Endothelial cell of umbilical vein (primary cell): ENCODE results near the gene RNASE9. TPM values are rescaled to one million over a fixed set of nuclear protein-coding genes. Genes with fewer than 3 reads are reported as not detected.

Experiments used
- BruUV-seq: library from RNA; stranded (reverse); fragments of 400-500 nt; replicated peaks from 2 replicates; lab custom pipeline; 2021; lab: Mats Ljungman, UMichigan
- CTCF ChIA-PET: fragments of 300-600, 350-600 bp; sonication (Branson Sonifier 250); formaldehyde crosslinking; loops from one replicate; lab custom pipeline; 2021; ENCODE audit warnings: antibody characterized with exemption, inconsistent platforms; lab: Charles Lee
- POLR2A ChIA-PET: fragments of 300-600, 350-600 bp; sonication (Branson Sonifier 250); formaldehyde crosslinking; loops from one replicate; lab custom pipeline; 2021; ENCODE audit warnings: antibody characterized with exemption, inconsistent platforms; lab: Charles Lee
- DNase-seq: peaks from one replicate; pipeline ENCODE4 v3.0.0-alpha.2; 2011; ENCODE audit warnings: low read depth, low spot score
- FAIRE-seq: peaks from 2 replicates; lab custom pipeline; 2011; peaks lifted over from hg19 to GRCh38; lab: Jason Lieb, UNC
- H2AFZ ChIP-seq: 2 replicates; pipeline ENCODE4 v1.6.0; 2012; ENCODE audit warnings: low read depth, low read length, control low read depth, inconsistent platforms
- H3K27ac ChIP-seq: 2 replicates; pipeline ENCODE4 v1.5.1; 2011; ENCODE audit warnings: low read depth, mild to moderate bottlenecking, control low read depth, low read length, moderate library complexity; ENCODE audit not compliant: insufficient read depth
- H3K27me3 ChIP-seq, 2 experiments: 2 replicates each; pipeline versions ENCODE4 v1.6.0 to v1.6.1; 2011; ENCODE audit warnings: low read length in 2 of 2, mixed read lengths in 1 of 2; ENCODE audit not compliant: control insufficient read depth in 2 of 2, insufficient read depth in 2 of 2
- H3K36me3 ChIP-seq, 2 experiments: 2 replicates in 1 of 2; 3 replicates in 1 of 2; pipeline ENCODE4 v1.5.1; 2011; ENCODE audit warnings: low read length in 2 of 2, mild to moderate bottlenecking in 1 of 2, moderate library complexity in 1 of 2; ENCODE audit not compliant: control insufficient read depth in 2 of 2, insufficient read depth in 2 of 2; ENCODE audit errors: extremely low read depth in 1 of 2
- H3K4me1 ChIP-seq: 3 replicates; pipeline ENCODE4 v1.5.1; 2011; ENCODE audit warnings: mild to moderate bottlenecking, low read length; ENCODE audit not compliant: control insufficient read depth, insufficient read depth; ENCODE audit errors: extremely low read depth
- H3K4me2 ChIP-seq: 2 replicates; pipeline ENCODE4 v1.6.1; 2011; ENCODE audit warnings: low read length, control low read depth, mixed read lengths; ENCODE audit not compliant: insufficient read depth
- H3K4me3 ChIP-seq, 3 experiments: fragments of 200-600 bp in 1 of 3; sonication (generic), shearing (Covaris generic) in 1 of 3; replicated peaks in 1 of 3; 2 replicates each; pipeline ENCODE4 v1.5.1; 2011 to 2016; ENCODE audit warnings: control low read depth in 3 of 3, low read length in 3 of 3, mild to moderate bottlenecking in 2 of 3, inconsistent platforms in 1 of 3, low read depth in 1 of 3, moderate library complexity in 1 of 3; ENCODE audit not compliant: insufficient read depth in 1 of 3
- H3K79me2 ChIP-seq: 2 replicates; pipeline ENCODE4 v1.6.0; 2012; ENCODE audit warnings: low read length, inconsistent platforms; ENCODE audit not compliant: control insufficient read depth, insufficient read depth
- H3K9ac ChIP-seq: replicated peaks from 2 replicates; pipeline ENCODE3; 2011; ENCODE audit warnings: low read length, control low read depth; ENCODE audit not compliant: insufficient read depth; ENCODE audit errors: extremely low read depth
- H3K9me1 ChIP-seq: replicated peaks from 3 replicates; pipeline ENCODE4 v1.6.0; 2011; ENCODE audit warnings: mild to moderate bottlenecking, low read length; ENCODE audit not compliant: control insufficient read depth, insufficient read depth; ENCODE audit errors: extremely low read depth
- H3K9me3 ChIP-seq: replicated peaks from 2 replicates; pipeline ENCODE4 v1.5.1; 2012; ENCODE audit warnings: low read length, inconsistent platforms; ENCODE audit not compliant: control insufficient read depth, insufficient read depth
- H4K20me1 ChIP-seq: replicated peaks from 2 replicates; pipeline ENCODE3; 2011; ENCODE audit warnings: mild to moderate bottlenecking, low read length; ENCODE audit not compliant: control insufficient read depth, insufficient read depth; ENCODE audit errors: extremely low read depth
- CTCF ChIP-seq, 2 donors: IDR thresholded peaks; 1 replicate in 1 of 2; 2 replicates in 1 of 2; pipeline ENCODE4 v1.5.1; 2011; ENCODE audit warnings: low read length in 2 of 2, mild to moderate bottlenecking in 2 of 2, moderate library complexity in 2 of 2, control low read depth in 1 of 2, inconsistent platforms in 1 of 2, low read depth in 1 of 2; ENCODE audit not compliant: insufficient read depth in 1 of 2; ENCODE audit errors: extremely low read depth in 1 of 2
- EZH2 ChIP-seq: IDR thresholded peaks from 2 replicates; pipeline ENCODE4 v1.6.1; 2012; ENCODE audit warnings: borderline replicate concordance, low read depth, mild to moderate bottlenecking, moderate library complexity, low read length, inconsistent platforms; ENCODE audit not compliant: severe bottlenecking
- FOS ChIP-seq: IDR thresholded peaks from 2 replicates; pipeline ENCODE4 v1.6.1; 2011; ENCODE audit warnings: mild to moderate bottlenecking, low read length, moderate library complexity, borderline replicate concordance; ENCODE audit not compliant: insufficient read depth
- GATA2 ChIP-seq: IDR thresholded peaks from 2 replicates; pipeline ENCODE4 v1.7.0; 2011; ENCODE audit warnings: low read depth, mild to moderate bottlenecking, moderate library complexity, mixed read lengths, low read length; ENCODE audit not compliant: insufficient read length, insufficient read depth
- JUN ChIP-seq: IDR thresholded peaks from 2 replicates; pipeline ENCODE4 v1.6.1; 2011; ENCODE audit warnings: borderline replicate concordance, low read depth; ENCODE audit not compliant: insufficient read length, insufficient read depth
- MAX ChIP-seq: IDR thresholded peaks from 2 replicates; pipeline ENCODE4 v1.6.1; 2011; ENCODE audit not compliant: insufficient read depth, insufficient read length
- MYC ChIP-seq: IDR thresholded peaks from one replicate; pipeline ENCODE4 v1.6.1; 2011; ENCODE audit warnings: mild to moderate bottlenecking, low read depth, low read length
- POLR2A ChIP-seq: IDR thresholded peaks from 2 replicates; pipeline ENCODE4 v1.6.1; 2012; ENCODE audit warnings: low read depth, mild to moderate bottlenecking, control low read depth, low read length
- POLR2AphosphoS5 ChIP-seq: IDR thresholded peaks from 2 replicates; pipeline ENCODE4 v1.6.1; 2012; ENCODE audit warnings: low read depth, mild to moderate bottlenecking, control low read depth, low read length, moderate library complexity; ENCODE audit not compliant: insufficient read depth
- dilution Hi-C: fragments of 300-500 bp; cut with MboI; formaldehyde crosslinking; loops from one replicate; pipeline ENCODE4 v1.15.0; 2019; ENCODE audit warnings: low sequenced_read_pairs; ENCODE audit not compliant: extremely low pct_ligation_motif_present
- intact Hi-C: fragments of 100-400 bp; cut with micrococcal nuclease; formaldehyde crosslinking; loops from one replicate; pipeline ENCODE4 v1.10.0; 2022
- polyA plus RNA-seq, 4 experiments: library from polyadenylated mRNA; depleted of rRNA in 3 of 4; stranded (reverse) in 3 of 4; unstranded in 1 of 4; fragments of >200 nt; gene quantifications; 2 replicates each; pipeline versions ENCODE4 v1.2.1 to v1.2.3, GENCODE V29; 2011 to 2012; ENCODE audit warnings: missing spikeins in 1 of 4
- total RNA-seq: library from RNA; stranded (reverse); gene quantifications from 2 replicates; pipeline ENCODE4 v1.2.3, GENCODE V29; 2021

Gene RNASE9
- total and polyA plus RNA-seq, 2 donors (not counting 3 experiments of a cell fraction or from before 2014, with no cell fraction given), result not detected

- ChIA-PET CTCF (no interaction called here), POLR2A (no interaction called here)
- Histone ChIP-seq H2AFZ (no peak overlapping the region), H4K20me1 (no peaks in the 10 kb centered on the region), H3K4me3 (no peak overlapping the region), H3K27ac (no peak overlapping the region), H3K9ac (no peak overlapping the region), H3K4me1 (no peaks in the 10 kb centered on the region), H3K79me2 (no peaks in the 10 kb centered on the region), H3K9me1 (no peaks in the 10 kb centered on the region), H3K27me3 (peaks cover 9 to 14% of the 10 kb centered on the region in 2 experiments), H3K4me2 (no peak overlapping the region), H3K36me3 (no peaks in the 10 kb centered on the region), H3K9me3 (no peaks in the 10 kb centered on the region)
- no peak for FAIRE-seq
- TF ChIP-seq MYC, result no peak
- no peak for TF ChIP-seq EZH2
- no peak for TF ChIP-seq POLR2AphosphoS5
- no peak for TF ChIP-seq CTCF (IDR thresholded peaks at IDR 0.05; ENCODE audit: extremely low read depth in 1 of 2, insufficient read depth in 1 of 2, low read depth in 1 of 2, low read length in 2 of 2)
- no peak for TF ChIP-seq POLR2A
- no peak for TF ChIP-seq FOS
- TF ChIP-seq GATA2, result no peak
- no peak for TF ChIP-seq MAX
- no peak for TF ChIP-seq JUN
- intact Hi-C loops, result no loop called here
- no TSS peak for BruUV-seq
- DNase-seq, result no peak
- dilution Hi-C loops, result no loop called here
These were observed 18.1 kb upstream of the RNASE9 start for GRCh38 chr14:20578784-20579502.
